Suppressor macrophage treated with lipopolysaccharide for 4 hours (primary cell): ENCODE data around the gene MAP3K10.

ENCODE experiments used
- DNase-seq: peaks from one replicate; pipeline ENCODE4 v3.0.0-alpha.2; 2020

MAP3K10 gene

GRCh38 chr19:40175820-40176219, 15.4 kb upstream of the MAP3K10 start:
- no peak for DNase-seq

GRCh38 chr19:40177286-40178070, 13.7 kb upstream of the MAP3K10 start:
- DNase-seq, result peak; percentile 25

DNA sequence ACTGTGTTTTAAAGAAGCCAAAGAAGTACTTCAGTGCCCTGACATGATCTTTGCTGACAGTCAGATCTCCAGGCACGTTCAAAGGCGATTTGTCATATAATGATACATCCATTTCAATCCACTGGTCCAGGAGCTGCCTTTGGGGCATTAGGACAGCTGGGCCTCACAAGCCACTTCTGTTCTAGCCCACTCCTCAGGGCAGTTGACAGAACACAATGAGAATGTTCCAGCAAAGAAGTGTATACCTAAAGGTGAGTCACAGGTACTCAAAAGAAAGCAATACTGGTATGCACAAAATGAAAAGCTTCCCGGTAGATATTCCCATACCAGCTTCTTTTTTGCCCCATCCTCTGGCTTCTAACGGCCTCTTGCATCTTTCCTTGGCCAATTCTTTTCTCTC, 12.5 kb upstream of the MAP3K10 start:
- no peak for DNase-seq

DNA sequence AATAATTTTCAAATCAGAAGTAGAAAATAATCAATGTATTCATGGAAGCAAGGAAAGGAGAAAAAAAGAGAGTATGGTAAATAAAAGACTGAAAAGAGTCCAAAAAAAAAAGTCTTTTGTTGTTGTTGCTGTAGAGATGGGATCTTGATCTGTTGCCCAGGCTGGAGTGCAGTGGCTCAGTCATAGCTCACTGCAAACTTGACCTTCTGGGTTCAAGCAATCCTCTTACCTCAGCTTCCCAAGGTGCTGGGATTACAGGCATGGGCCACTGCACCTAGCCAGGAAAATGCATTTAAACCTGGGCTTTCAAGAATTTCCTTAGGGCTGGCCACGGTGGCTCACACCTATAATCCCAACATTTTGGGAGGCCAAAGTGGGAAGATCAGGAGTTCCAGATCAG, 7.0 kb upstream of the MAP3K10 start:
- no peak for DNase-seq

DNA sequence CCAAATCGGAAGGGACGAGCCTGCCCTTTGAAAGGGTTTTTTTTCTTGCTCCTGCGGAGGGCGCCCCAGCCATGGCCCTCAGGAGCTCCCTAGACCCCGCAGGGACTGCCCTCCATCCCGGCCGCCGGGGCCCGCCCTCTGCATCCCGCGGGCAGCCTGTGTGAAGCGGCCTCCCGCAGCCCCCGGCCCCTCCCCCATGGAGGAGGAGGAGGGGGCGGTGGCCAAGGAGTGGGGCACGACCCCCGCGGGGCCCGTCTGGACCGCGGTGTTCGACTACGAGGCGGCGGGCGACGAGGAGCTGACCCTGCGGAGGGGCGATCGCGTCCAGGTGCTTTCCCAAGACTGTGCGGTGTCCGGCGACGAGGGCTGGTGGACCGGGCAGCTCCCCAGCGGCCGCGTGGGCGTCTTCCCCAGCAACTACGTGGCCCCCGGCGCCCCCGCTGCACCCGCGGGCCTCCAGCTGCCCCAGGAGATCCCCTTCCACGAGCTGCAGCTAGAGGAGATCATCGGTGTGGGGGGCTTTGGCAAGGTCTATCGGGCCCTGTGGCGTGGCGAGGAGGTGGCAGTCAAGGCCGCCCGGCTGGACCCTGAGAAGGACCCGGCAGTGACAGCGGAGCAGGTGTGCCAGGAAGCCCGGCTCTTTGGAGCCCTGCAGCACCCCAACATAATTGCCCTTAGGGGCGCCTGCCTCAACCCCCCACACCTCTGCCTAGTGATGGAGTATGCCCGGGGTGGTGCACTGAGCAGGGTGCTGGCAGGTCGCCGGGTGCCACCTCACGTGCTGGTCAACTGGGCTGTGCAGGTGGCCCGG, 815 bp downstream of the MAP3K10 start:
- DNase-seq, result peak; percentile 26

GRCh38 chr19:40192758-40193586, 1.7 kb downstream of the MAP3K10 start:
- DNase-seq, result no peak

- DNase-seq, result no peak
Observed at GRCh38 chr19:40193587-40193849, 2.3 kb downstream of the MAP3K10 start.

- DNase-seq, result no peak
Observed at GRCh38 chr19:40198272-40198990, 7.2 kb downstream of the MAP3K10 start.

GRCh38 chr19:40200341-40201099, 9.3 kb downstream of the MAP3K10 start:
- no peak for DNase-seq

DNA sequence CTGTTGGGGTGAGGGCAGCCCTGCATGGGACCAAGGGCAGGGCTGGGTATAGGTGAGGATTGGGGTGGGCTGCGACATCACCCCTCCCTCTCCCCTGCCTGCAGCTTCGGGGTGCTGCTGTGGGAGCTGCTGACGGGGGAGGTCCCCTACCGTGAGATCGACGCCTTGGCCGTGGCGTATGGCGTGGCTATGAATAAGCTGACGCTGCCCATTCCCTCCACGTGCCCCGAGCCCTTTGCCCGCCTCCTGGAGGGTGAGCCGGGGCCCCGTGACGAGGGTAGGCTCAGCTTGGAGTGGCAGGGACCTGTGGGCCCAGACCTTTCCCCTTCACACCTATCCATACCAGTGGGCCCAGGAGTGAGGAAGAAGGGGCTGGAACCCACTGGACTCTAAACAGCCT, 13.2 kb downstream of the MAP3K10 start:
- DNase-seq, result no peak

- DNase-seq, result no peak
Observed at GRCh38 chr19:40205760-40206159, 14.5 kb downstream of the MAP3K10 start.

DNA sequence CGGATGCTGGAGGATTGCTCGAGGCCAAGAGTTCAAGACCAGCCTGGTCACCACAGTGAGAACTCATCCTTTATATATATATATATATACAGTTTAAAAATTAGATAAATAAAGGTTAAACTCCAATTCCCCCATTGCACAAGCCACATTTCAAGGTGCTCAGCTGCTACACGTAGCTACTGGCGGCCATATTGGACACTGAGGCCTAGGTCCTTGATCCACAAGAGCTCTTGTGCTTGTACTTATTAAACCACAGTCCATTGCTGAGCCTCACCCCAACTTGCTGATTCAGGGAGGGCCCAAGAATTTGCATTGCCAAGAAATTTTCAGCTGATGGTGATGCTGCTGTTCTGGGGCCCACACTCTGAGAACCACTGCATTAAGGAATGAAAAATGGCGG, 17.4 kb downstream of the MAP3K10 start:
- DNase-seq, result no peak

GRCh38 chr19:40210889-40211288, 19.7 kb downstream of the MAP3K10 start:
- DNase-seq, result no peak

DNA sequence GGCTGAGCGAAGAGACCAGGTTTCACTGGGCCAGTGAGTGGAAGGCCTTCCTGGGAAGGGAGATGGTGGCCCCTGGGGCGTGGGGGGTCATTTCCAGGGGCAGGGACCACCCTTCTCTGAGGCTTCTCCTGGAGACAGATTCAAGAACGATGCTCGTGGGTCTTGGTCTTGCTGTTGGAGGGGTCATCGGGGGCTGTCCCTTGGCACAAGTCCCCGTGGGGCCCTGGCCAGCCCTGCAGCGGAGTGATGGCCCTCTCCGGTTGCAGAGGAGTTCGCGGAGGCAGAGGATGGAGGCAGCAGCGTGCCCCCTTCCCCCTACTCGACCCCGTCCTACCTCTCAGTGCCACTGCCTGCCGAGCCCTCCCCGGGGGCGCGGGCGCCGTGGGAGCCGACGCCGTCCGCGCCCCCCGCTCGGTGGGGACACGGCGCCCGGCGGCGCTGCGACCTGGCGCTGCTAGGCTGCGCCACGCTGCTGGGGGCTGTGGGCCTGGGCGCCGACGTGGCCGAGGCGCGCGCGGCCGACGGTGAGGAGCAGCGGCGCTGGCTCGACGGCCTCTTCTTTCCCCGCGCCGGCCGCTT, 22.1 kb downstream of the MAP3K10 start:
- no peak for DNase-seq

- DNase-seq, result no peak
Observed at GRCh38 chr19:40213882-40214570, 22.8 kb downstream of the MAP3K10 start.

DNA sequence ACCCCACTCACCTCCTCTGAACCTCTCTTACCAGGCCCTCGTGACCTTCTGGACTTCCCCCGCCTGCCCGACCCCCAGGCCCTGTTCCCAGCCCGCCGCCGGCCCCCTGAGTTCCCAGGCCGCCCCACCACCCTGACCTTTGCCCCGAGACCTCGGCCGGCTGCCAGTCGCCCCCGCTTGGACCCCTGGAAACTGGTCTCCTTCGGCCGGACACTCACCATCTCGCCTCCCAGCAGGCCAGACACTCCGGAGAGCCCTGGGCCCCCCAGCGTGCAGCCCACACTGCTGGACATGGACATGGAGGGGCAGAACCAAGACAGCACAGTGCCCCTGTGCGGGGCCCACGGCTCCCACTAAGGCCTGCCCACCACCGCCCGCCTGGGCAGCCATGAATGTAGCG, 23.7 kb downstream of the MAP3K10 start:
- DNase-seq, result no peak

GRCh38 chr19:40216013-40216776, 25.0 kb downstream of the MAP3K10 start:
- DNase-seq, result no peak

DNA sequence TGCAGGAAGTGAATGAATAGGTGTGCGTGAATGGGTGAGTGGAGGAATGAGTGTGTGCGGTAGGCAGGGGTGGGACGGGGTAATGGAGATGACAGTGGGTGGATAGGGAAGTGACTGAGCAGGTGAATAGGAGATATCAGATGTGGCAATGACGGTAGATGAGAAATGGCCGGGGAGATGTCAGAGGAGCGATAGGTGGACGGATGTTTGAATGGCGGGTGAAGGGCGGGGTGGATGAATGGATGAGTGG, 25.5 kb downstream of the MAP3K10 start:
- DNase-seq, result no peak

- peak; percentile 34 for DNase-seq
Observed at GRCh38 chr19:40217027-40217810, 26.0 kb downstream of the MAP3K10 start.
